ENCODE data around the gene MAFG. TPM values are rescaled to one million over a fixed set of nuclear protein-coding genes. Genes with fewer than 3 reads are reported as not detected.
"Not testable (repeated sequence)": the region's sequence is repeated elsewhere in the genome, so short reads cannot be mapped to it uniquely, and the experiment has no call there.

Gene MAFG
- total RNA-seq, 2 donors from 2014 or later = 19.6 to 35.2 TPM

DNA sequence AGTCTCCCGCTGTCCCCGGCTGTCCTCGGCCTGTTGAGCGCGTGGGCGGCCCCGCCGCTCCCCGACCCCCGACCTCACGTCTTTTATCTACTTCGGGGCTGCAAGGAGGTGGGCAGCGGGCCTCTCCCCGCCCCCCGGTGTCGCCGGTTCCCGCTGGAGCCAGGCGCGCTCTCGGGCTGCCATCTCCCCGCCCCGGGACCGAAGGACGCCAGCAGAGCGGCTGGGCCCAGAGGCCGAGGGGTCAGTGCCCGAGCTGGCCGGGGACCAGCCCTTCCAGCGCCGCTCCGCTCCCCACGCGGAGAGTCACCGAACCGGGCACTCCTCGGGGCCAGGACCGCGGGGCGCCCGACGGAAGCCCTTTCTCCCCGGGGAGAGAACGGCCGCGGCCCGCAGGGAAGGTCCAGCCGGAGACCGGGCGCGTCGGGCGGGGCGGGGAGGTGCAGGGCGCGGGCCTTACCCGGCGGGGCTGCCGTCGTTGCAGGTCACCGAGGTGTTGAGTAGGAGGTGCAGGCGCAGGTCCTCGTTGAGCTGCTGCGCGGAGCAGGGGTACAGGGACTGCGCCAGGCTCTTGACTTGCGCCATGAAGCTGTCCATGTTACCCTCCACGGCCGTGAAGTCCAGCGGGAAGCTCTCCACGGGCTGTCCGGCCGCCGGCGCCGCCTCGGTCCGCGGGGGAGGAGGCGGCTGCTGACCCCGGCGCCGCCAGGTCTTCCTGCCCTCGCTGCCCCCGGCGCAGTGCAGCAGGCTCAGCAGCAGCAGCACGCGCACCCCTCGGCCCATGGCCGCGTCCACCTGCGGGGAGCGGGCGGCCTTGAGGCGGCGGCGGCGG, 32.8 kb upstream of the MAFG start:
- H3K36me3 Mint-ChIP-seq = no peaks in the 10 kb centered on the region
- no peak overlapping the region for H3K27ac Mint-ChIP-seq
- ATAC-seq = peak in 1 of 2 donors; percentile 5
- no peaks in the 10 kb centered on the region for H3K9me3 Mint-ChIP-seq
- no peak for DNase-seq (ENCODE audit: low spot score in 2 of 2)

DNA sequence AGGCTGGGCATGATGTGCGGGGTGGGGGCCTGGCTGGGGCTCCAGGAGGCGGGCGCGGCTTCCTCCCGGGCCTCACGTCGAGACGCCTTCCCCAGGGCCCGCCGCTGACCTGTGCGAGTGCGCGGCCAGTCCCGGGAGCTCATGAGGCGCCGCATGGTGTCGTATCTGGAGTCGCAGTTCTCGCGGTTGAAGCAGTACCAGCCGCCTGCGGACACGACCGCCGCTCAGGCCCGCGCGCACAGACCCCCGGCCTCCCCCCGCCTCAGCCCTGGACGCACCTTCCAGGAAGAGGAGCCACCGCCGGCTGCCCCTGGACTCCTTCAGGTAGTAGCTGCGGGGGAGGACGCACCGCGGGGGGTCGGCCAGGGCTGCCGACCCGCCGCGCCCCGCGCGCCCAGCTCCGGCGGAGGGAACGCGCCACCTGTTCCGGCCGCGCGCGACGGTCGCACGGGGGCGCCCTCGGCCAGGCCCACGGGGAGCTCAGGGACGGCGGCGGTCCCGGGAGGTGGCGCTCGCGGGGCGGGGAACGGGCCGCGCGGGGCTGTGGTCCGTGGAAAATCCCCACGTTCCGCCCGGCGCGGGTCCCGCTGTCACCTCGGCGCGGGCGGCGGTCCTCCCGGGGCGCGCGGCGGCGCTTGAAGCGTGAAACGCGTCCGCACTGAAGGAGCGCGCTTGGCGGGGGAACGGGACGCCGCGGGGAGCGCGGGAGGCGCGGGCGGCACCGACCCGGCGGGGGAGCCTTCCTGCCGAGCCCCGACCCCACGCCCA, 32.0 kb upstream of the MAFG start:
- H3K36me3 Mint-ChIP-seq = no peaks in the 10 kb centered on the region
- no peak overlapping the region for H3K27ac Mint-ChIP-seq
- DNase-seq (ENCODE audit: low spot score in 2 of 2) (peak; percentile 79 to 86), ATAC-seq (peak; percentile 94 to 96)
- no peaks in the 10 kb centered on the region for H3K9me3 Mint-ChIP-seq

DNA sequence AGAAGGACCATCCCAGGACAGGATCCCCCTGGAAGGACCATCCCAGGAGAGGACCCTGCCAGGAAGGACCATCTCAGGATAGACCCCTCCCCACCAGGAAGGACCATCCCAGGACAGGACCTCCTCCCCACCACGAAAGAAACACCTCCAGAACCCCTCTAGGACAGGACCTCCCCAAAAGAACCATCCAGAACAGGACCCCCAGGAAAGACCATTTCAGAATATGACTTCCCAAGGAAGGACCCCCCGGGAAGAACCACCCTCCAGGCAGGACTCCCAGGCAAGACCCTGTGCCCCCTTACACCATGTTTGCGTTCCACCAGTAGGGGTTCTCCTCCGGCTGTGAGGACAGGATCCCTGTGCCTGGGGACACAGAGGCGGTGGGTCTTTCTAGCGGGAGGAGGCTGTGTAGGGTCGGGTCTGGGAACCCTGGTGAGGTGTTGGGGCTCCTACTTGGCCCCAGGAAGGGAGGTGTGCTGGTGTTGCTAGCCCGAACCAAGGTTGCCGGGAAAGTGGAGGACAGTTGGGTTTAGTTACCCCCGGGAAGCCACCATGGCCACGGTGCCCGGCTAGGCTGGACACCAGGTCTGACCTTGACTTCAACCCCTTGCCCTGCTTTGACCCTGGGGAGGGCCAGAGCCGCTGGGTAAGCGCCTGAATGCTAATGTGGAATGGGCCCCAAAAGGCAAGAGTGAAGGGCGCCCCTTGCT, 31.3 kb upstream of the MAFG start:
- no peak for ATAC-seq
- no peak for DNase-seq (ENCODE audit: low spot score in 2 of 2)

DNA sequence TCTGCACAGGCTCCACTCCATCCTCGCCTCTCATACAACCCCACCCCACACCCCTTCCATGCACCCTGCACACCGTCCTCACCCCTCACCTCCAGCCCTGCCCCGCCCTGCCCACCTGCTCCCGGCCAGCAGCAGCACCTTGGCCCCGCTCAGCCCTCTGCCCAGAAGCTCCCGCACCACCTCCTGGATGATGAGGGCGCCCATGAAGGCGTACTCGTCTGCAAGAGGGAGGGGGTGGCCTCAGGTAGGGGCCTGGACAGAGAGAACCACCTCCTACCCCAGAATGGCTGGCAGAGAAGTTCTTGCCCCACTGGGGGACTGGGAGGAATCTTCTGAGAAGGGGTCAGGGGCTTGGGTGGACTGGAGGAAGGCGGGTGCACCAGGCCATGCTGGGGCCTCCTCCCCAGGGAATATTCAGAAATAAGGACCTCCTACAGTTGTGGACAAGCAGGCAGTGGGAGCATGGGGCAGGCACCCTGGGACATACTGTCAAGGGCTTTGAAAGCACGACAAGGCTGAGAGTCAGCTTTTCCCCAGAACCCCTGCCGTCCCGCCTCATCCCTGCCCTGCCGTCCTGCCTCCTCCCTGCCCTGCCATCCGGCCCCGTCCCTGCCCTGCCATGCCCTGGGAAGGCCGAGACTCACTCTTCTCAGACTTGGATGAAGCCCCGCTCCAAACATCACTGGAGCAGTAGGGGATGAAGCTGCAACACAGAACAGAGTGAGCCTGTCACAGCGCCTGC, 30.3 kb upstream of the MAFG start:
- ATAC-seq = no peak

More for the DNA sequence above, 31.3 kb upstream of the MAFG start:
- no peak overlapping the region for H3K27ac Mint-ChIP-seq
- no peaks in the 10 kb centered on the region for H3K36me3 Mint-ChIP-seq
- H3K9me3 Mint-ChIP-seq = no peaks in the 10 kb centered on the region

DNA sequence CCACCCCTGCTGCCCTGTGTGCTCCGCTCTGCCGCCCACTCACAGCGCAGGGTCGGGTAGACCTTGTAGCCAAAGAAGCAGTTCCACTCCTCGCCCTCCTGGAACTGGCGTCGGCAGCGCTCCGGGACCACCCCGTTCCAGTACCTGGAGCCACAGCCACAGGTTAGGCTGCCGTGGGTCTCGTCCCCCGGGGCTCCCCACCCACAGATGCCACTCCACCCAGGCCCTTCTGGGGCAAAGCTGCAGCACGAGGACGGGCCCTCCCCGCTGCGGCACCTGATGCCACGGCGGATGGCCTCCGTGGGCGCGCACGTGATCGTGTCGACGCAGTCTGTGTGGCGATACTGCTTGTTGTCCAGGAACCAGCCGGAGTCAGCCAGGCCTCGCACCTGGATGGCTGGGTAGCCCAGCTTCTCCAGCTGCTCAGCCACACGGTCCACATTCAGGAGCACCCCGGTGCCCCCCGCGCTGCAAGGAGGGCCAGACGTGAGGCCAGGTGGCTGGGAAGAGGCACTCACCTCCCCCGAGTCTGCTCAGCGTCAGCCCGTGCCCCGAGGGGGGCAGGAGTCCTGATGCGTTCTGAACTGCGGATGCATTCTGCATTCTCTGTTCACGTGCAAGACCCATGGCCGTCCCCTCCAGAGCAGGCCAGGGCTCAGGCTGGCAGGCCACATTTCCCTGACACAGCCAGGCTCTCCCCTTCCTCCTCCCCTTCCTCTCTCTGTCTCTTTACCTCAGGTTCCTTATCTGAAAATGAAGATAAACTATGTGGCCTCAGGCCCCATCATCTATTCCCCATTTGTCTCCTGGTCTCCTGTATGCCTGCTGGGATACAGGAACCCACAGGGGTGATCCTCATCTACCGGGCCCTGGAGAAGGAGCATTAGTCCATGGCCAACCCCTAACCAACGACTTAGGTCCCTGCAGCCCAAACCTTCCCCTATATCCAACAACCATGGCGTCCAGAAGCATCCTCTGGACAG, 29.4 kb upstream of the MAFG start:
- ATAC-seq (no peak), DNase-seq (ENCODE audit: low spot score in 2 of 2) (no peak)
- no peak overlapping the region for H3K27ac Mint-ChIP-seq
- no peaks in the 10 kb centered on the region for H3K9me3 Mint-ChIP-seq
- no peaks in the 10 kb centered on the region for H3K36me3 Mint-ChIP-seq

More for the DNA sequence above, 30.3 kb upstream of the MAFG start:
- Mint-ChIP-seq H3K36me3 (no peaks in the 10 kb centered on the region), H3K9me3 (no peaks in the 10 kb centered on the region), H3K27ac (no peak overlapping the region)
- DNase-seq (ENCODE audit: low spot score in 2 of 2) = no peak

DNA sequence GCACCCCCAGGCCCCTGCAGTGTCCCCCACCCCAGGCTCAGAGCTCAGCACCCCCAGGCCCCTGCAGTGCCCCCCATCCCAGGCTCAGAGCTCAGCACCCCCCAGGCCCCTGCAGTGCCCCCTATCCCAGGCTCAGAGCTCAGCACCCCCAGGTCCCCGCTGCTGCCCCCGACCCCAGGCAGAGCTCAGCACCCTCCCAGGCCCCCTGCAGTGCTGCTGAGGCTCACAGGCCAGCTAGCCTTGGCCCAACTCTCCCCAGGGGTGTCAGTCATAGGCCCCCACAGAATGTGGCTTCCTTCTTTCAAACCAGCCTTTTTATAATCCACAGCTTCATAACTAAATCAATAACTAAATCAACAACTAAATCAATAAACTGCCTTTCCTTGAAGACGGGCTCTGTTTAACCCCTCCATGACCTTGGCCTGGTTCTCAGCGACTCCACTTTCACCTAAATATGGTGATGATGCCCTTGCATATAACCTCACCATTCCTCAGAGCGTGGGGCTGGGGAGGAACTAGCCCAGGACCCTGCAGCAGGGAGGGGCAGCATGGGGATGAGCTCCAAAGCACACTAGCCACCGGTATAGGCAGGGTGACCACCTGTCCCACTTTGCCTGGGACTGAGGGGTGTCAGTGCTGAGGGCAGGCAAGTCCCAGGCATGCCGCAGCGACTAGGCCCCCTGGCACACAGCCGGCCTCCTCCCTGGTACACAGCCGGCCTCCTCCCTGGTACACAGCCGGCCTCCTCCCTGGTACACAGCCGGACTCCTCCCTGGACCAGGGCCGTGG, 28.4 kb upstream of the MAFG start:
- DNase-seq (ENCODE audit: low spot score in 2 of 2) = no peak
- Mint-ChIP-seq H3K27ac (no peak overlapping the region), H3K9me3 (no peaks in the 10 kb centered on the region), H3K36me3 (no peaks in the 10 kb centered on the region)
- no peak for ATAC-seq

DNA sequence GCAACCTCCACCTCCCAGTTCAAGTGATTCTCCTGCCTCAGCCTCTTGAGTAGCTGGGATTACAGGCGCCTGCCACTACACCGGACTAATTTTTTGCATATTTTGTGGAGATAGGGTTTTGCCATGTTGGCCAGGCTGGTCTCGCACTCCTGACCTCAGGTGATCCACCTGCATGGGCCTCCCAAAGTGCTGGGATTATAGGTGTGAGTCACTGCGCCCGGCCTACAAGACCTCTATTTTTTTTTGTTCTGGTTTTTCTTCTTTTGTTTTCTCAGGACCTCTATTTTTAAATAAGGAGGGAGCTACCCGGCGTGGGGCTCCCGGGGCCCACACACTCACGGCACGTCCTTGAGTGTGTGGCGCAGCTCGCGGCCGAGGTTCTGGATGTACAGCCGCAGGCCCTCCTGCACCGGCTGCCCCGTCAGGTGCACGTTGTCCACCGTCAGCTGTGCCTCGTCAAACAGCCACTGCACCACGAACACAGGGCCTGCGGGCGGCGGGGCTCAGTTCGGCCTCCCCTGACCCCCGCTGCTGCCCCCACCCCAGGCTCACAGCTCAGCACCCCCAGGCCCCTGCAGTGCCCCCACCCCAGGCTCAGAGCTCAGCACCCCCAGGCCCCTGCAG, 27.6 kb upstream of the MAFG start:
- no peaks in the 10 kb centered on the region for H3K36me3 Mint-ChIP-seq
- DNase-seq (ENCODE audit: low spot score in 2 of 2) (no peak), ATAC-seq (no peak)
- H3K9me3 Mint-ChIP-seq = no peaks in the 10 kb centered on the region
- peak overlapping the region in 1 of 2 donors; percentile 84 for H3K27ac Mint-ChIP-seq

DNA sequence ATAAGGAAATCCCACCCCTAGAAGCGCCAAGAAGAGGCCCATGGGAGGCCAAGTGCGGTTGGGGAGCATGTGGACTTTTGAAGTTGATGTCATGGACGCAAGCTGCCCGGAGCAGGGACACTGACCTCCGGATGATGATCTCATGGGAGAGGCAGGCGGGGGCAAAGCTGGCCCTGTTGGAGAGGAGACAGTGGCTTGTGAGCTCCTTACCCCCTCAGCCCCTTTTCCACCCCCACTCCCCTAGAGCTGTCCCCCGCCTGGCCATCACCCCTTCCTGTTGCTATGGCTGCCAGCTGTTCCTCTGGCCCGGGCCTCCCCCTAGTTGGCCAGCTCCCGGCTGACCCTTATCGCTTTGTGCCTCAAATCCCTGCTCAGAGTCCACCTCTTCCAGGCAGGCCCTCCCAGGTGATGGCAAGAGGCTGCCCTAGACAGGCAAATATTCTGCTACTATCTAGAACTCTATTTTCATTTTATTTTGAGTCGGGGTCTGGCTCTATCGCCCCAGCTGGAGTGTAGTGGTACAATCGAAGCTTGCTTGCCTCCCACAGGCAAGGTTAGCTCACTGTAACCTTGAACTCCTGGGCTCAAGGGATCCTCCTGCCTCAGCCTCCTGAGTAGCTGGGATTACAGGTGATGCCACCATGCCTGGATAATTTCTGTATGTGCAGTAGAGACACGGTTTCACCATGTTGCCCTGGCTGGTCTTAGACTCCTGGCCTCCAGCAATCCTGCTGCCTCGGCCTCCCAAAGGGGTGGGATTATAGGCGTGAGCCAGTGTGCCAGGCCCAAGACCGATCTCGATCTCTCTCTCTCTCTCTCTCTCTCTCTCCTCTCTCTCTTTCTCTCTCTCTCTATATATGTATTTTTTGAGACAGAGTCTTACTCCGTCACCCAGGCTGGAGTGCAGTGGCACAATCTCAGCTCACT, 26.9 kb upstream of the MAFG start:
- DNase-seq (ENCODE audit: low spot score in 2 of 2) = no peak
- Mint-ChIP-seq H3K9me3 (no peaks in the 10 kb centered on the region), H3K27ac (peak overlapping the region in 1 of 2 donors; percentile 84), H3K36me3 (no peaks in the 10 kb centered on the region)
- no peak for ATAC-seq

DNA sequence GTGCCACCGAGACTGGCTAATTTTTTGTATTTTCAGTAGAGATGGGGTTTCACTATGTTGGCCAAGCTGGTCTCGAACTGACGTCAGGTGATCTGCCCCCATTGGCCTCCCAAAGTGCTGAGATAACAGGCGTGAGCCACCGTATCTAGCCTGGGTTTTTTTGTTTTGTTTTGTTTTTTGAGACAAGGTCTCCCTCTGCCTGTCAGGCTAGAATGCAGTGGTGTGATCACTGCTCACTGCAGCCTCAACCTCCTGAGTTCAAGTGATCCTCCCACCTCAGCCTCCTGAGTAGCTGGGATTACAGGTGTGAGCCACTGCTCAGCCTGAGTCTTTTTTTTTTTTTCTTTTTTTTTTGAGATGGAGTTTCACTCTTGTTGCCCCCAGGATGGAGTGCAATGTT, 25.9 kb upstream of the MAFG start:
- not testable (repeated sequence) for H3K27ac Mint-ChIP-seq; DNase-seq (ENCODE audit: low spot score in 2 of 2); ATAC-seq; H3K9me3 Mint-ChIP-seq; H3K36me3 Mint-ChIP-seq

DNA sequence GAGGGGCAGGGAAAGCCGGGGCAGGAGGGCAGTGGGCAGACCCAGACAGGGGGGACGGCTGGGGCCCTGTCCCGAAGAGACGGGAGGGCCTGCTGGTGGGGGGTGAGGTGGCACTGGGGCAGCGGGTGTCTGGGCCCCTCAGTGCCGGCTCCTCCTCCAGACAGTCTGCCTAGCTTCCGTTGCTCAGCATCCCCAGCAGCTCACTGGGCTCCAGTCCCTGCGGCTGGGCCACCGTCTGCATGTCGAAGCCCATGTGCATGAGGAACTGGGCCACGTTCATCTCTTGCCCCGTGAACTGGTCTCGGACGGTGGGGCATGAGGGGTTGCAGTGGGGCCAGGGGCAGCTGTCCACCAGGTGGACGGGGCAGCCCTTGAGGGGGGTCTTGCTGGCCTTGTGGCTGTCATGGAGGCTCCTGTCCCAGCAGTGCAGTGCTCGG, 25.3 kb upstream of the MAFG start:
- no peak for DNase-seq (ENCODE audit: low spot score in 2 of 2)
- ATAC-seq = no peak
- H3K36me3 Mint-ChIP-seq = no peaks in the 10 kb centered on the region
- no peak overlapping the region for H3K27ac Mint-ChIP-seq
- no peaks in the 10 kb centered on the region for H3K9me3 Mint-ChIP-seq

DNA sequence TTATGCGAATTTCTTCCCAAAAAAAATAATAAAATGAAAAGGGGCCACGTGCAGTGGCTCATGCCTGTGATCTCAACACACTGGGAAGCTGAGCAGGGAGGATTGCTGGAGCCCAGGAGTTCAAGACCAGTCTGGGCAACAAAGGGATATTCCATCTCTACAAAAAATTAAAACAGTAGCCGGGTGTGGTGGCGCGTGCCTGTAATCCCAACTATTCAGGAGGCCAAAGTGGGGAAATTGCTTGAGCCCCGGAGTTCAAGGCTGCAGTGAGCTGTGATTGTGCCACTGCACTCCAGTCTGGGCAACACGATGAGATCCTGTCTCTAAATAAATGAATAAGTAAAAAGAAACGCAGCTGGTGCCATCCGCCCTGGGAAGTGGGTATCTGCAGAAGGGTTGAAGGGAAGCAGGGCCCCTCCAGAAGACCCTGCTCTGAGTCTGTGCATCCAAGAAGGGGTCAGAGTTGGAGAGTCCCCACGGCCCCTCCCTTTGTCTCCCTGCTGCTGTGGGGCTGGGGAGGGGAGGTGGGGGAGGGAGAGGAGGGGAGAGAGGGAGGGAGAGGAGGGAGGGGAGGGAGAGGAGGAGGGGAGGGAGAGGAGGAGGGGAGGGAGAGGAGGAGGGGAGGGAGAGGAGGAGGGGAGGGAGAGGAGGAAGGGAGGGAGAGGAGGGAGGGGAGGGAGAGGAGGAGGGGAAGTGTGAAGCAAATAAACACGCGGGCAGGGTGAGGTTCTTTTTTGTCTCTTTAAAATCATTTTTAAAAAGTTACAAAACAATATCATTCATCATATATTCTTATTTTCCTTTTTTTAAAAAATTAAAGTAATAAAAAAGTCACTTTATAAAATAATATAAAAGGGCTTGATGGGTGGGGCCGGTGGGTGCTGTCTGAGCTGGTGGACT, 24.5 kb upstream of the MAFG start:
- Mint-ChIP-seq H3K27ac (no peak overlapping the region), H3K9me3 (no peaks in the 10 kb centered on the region), H3K36me3 (no peaks in the 10 kb centered on the region)
- no peak for ATAC-seq
- DNase-seq (ENCODE audit: low spot score in 2 of 2) = no peak

DNA sequence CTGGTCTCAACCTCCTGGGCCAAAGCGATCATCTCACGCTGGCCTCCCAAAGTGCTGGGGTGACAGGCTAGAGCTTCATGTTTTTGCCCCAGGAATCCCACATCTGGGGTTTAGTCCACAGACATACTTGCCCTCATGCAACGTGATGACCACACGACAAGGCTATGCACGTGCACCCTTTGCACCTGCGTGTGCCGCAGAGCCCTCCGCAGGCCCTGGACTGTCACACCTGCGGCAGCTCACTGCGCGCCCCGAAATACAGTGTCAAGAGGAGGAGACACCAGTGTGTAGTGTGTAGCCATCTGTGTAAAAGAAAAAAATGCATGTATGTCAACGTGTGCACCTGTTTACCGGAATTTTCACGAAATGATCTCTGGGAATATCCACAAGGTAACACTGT, 23.0 kb upstream of the MAFG start:
- no peaks in the 10 kb centered on the region for H3K36me3 Mint-ChIP-seq
- ATAC-seq = no peak

More for the DNA sequence above, 23.0 kb upstream of the MAFG start:
- Mint-ChIP-seq H3K9me3 (no peaks in the 10 kb centered on the region), H3K27ac (no peak overlapping the region)
- DNase-seq (ENCODE audit: low spot score in 2 of 2) = no peak
